SKM-1 (cell line): ENCODE measurements around the gene TPI1.
"Not testable (repeated sequence)": the region's sequence is repeated elsewhere in the genome, so short reads cannot be mapped to it uniquely, and the experiment has no call there.

Experiments
- DNase-seq: peaks from one replicate; lab custom pipeline; 2025; ENCODE audit not compliant: unreplicated experiment; lab: John Stamatoyannopoulos, UW

TPI1 gene

GRCh38 chr12:6846316-6846869 lies 20.9 kb upstream of the TPI1 start:
- no peak for DNase-seq

GRCh38 chr12:6847676-6848075 lies 19.7 kb upstream of the TPI1 start:
- no peak for DNase-seq

- DNase-seq = no peak
These were observed 17.9 kb upstream of the TPI1 start for GRCh38 chr12:6849427-6849826.

GRCh38 chr12:6849976-6850560 lies 17.3 kb upstream of the TPI1 start:
- DNase-seq = no peak

- DNase-seq = no peak
These were observed 16.6 kb upstream of the TPI1 start for GRCh38 chr12:6850796-6851152.

GRCh38 chr12:6851153-6851920 lies 16.0 kb upstream of the TPI1 start, which contains the start of gene CDCA3:
Gene CDCA3 (minus strand): TSS chr12:6851286. CDS start chr12:6850952, 334 bp downstream.
- DNase-seq = peak; percentile 84

- DNase-seq = peak; percentile 90
These were observed 15.2 kb upstream of the TPI1 start, which contains the start of gene USP5 for GRCh38 chr12:6851921-6852650. Gene USP5 (plus strand): TSS chr12:6852150. CDS start chr12:6852180, 30 bp downstream.

- no peak for DNase-seq
These were observed 14.5 kb upstream of the TPI1 start for GRCh38 chr12:6852651-6853354.

GRCh38 chr12:6853626-6854025 lies 13.7 kb upstream of the TPI1 start:
- DNase-seq = no peak

- no peak for DNase-seq
These were observed 13.3 kb upstream of the TPI1 start for GRCh38 chr12:6854036-6854435.

- no peak for DNase-seq
These were observed 12.0 kb upstream of the TPI1 start for GRCh38 chr12:6855322-6855721.

GRCh38 chr12:6858799-6859198 lies 8.5 kb upstream of the TPI1 start:
- DNase-seq = no peak

GRCh38 chr12:6860116-6860515 lies 7.2 kb upstream of the TPI1 start:
- no peak for DNase-seq

GRCh38 chr12:6860942-6861341 lies 6.4 kb upstream of the TPI1 start:
- DNase-seq = no peak

- no peak for DNase-seq
These were observed 5.9 kb upstream of the TPI1 start for GRCh38 chr12:6861391-6861790.

- no peak for DNase-seq
These were observed 4.3 kb upstream of the TPI1 start for GRCh38 chr12:6863033-6863432.

GRCh38 chr12:6863586-6864321 lies 3.6 kb upstream of the TPI1 start:
- DNase-seq = no peak

GRCh38 chr12:6865307-6865706 lies 2.0 kb upstream of the TPI1 start:
- DNase-seq = not testable (repeated sequence)

GRCh38 chr12:6866163-6866919 lies 990 bp upstream of the TPI1 start:
- no peak for DNase-seq
